HEK293 (cell line): ENCODE results near the gene TRIP11.

Experiments used
- KLF10 ChIP-seq: fragments of 450-650 bp; IDR thresholded peaks from 2 replicates; pipeline ENCODE4 v1.5.1; 2018; ENCODE audit warnings: missing biosample characterization, mild to moderate bottlenecking, missing genetic modification characterization
- KLF17 ChIP-seq: fragments of 450-650 bp; formaldehyde crosslinking; IDR thresholded peaks from 2 replicates; pipeline ENCODE4 v1.5.1; 2016; ENCODE audit warnings: missing biosample characterization, missing genetic modification characterization
- PBX3 ChIP-seq: sonication (generic); formaldehyde crosslinking; IDR thresholded peaks from 2 replicates; pipeline ENCODE4 v1.8.1; 2022; ENCODE audit warnings: mild to moderate bottlenecking, moderate library complexity, missing genetic modification reagents
- PRDM2 ChIP-seq: fragments of 450-650 bp; formaldehyde crosslinking; IDR thresholded peaks from 2 replicates; pipeline ENCODE4 v1.5.1; 2016; ENCODE audit warnings: missing biosample characterization, missing genetic modification characterization, borderline replicate concordance
- PRDM4 ChIP-seq: fragments of 450-650 bp; formaldehyde crosslinking; IDR thresholded peaks from 2 replicates; pipeline ENCODE4 v1.5.1; 2017; ENCODE audit warnings: missing biosample characterization, missing genetic modification characterization
- PRDM6 ChIP-seq: fragments of 450-650 bp; formaldehyde crosslinking; IDR thresholded peaks from 2 replicates; pipeline ENCODE4 v1.5.1; 2017; ENCODE audit warnings: missing biosample characterization, missing genetic modification characterization
- SCRT1 ChIP-seq: fragments of 450-650 bp; formaldehyde crosslinking; IDR thresholded peaks from 2 replicates; pipeline ENCODE4 v1.5.1; 2016; ENCODE audit warnings: missing biosample characterization, missing genetic modification characterization, borderline replicate concordance
- SP7 ChIP-seq: fragments of 450-650 bp; formaldehyde crosslinking; IDR thresholded peaks from 2 replicates; pipeline ENCODE4 v1.5.1; 2016; ENCODE audit warnings: missing biosample characterization, missing genetic modification characterization
- ZNF112 ChIP-seq: fragments of 450-650 bp; formaldehyde crosslinking; IDR thresholded peaks from 2 replicates; pipeline ENCODE4 v1.5.0; 2017; ENCODE audit warnings: missing biosample characterization, missing genetic modification characterization
- ZNF132 ChIP-seq: fragments of 450-650 bp; formaldehyde crosslinking; IDR thresholded peaks from 2 replicates; pipeline ENCODE4 v1.5.1; 2017; ENCODE audit warnings: missing biosample characterization, missing genetic modification characterization, borderline replicate concordance
- ZNF16 ChIP-seq: fragments of 450-650 bp; formaldehyde crosslinking; IDR thresholded peaks from 2 replicates; pipeline ENCODE4 v1.5.1; 2016; ENCODE audit warnings: low read depth, missing biosample characterization, missing genetic modification characterization
- ZNF184 ChIP-seq: fragments of 450-650 bp; IDR thresholded peaks from 2 replicates; pipeline ENCODE4 v1.5.1; 2018; ENCODE audit warnings: missing biosample characterization, mild to moderate bottlenecking, missing genetic modification characterization
- ZNF274 ChIP-seq, 2 experiments: fragments of 200-500 bp in 1 of 2; fragments of 450-650 bp in 1 of 2; sonication (Bioruptor generic) in 1 of 2; formaldehyde crosslinking in 1 of 2; IDR thresholded peaks; 2 replicates each; pipeline versions ENCODE4 v1.5.1 to v1.6.1; 2014 to 2016; ENCODE audit warnings: borderline replicate concordance in 1 of 2, inconsistent platforms in 1 of 2, low read length in 1 of 2, missing biosample characterization in 1 of 2, missing genetic modification characterization in 1 of 2
- ZNF433 ChIP-seq: fragments of 450-650 bp; formaldehyde crosslinking; IDR thresholded peaks from 2 replicates; pipeline ENCODE4 v1.5.1; 2016; ENCODE audit warnings: missing biosample characterization, missing genetic modification characterization, low read depth
- ZNF585B ChIP-seq: fragments of 450-650 bp; formaldehyde crosslinking; IDR thresholded peaks from 2 replicates; pipeline ENCODE4 v1.5.1; 2016; ENCODE audit warnings: missing biosample characterization, missing genetic modification characterization
- ZSCAN16 ChIP-seq: fragments of 450-650 bp; formaldehyde crosslinking; IDR thresholded peaks from 2 replicates; pipeline ENCODE4 v1.5.1; 2016; ENCODE audit warnings: missing biosample characterization, missing genetic modification characterization
- TF ChIP-seq, protein P1 (sequence below): fragments of 450-650 bp; formaldehyde crosslinking; IDR thresholded peaks from 2 replicates; pipeline ENCODE4 v1.5.1; 2016; ENCODE audit warnings: missing biosample characterization, missing genetic modification characterization
- TF ChIP-seq, protein P2 (sequence below): fragments of 450-650 bp; formaldehyde crosslinking; IDR thresholded peaks from 2 replicates; pipeline ENCODE4 v1.5.1; 2016; ENCODE audit warnings: missing biosample characterization, missing genetic modification characterization
- TF ChIP-seq, protein P3 (sequence below): IDR thresholded peaks from 2 replicates; pipeline ENCODE4 v1.6.1; 2011; ENCODE audit warnings: mild to moderate bottlenecking, low read depth, low read length, borderline replicate concordance

TRIP11 gene

GRCh38 chr14:92039719-92040430 is at the start of gene TRIP11 (continued):
- TF ChIP-seq SCRT1 (no peak), ZNF433 (no peak), ZSCAN16 (tag by site-specific recombination) (no peak), PRDM4 (tag by site-specific recombination) (no peak), ZNF112 (no peak), ZNF585B (tag by site-specific recombination) (no peak), KLF10 (tag by site-specific recombination) (no peak), ZNF132 (tag by site-specific recombination) (no peak), PBX3 (CRISPR knock-in tag) (peak; percentile 65; the same call in 1 of the 2 replicates), ZNF184 (tag by site-specific recombination) (no peak), SP7 (tag by site-specific recombination) (peak; percentile 79), ZNF16 (tag by site-specific recombination) (no peak), PRDM2 (tag by site-specific recombination) (no peak), ZNF274 (IDR thresholded peaks at IDR 0.05; ENCODE audit: low read length) (no peak), ZNF274 (tag by site-specific recombination; IDR thresholded peaks at IDR 0.05; ENCODE audit: borderline replicate concordance) (no peak), KLF17 (peak; percentile 58; the same call in 1 of the 2 replicates), PRDM6 (no peak)
- TF ChIP-seq, protein P1, sequence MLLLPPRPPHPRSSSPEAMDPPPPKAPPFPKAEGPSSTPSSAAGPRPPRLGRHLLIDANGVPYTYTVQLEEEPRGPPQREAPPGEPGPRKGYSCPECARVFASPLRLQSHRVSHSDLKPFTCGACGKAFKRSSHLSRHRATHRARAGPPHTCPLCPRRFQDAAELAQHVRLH, result no peak
- TF ChIP-seq, protein P2, sequence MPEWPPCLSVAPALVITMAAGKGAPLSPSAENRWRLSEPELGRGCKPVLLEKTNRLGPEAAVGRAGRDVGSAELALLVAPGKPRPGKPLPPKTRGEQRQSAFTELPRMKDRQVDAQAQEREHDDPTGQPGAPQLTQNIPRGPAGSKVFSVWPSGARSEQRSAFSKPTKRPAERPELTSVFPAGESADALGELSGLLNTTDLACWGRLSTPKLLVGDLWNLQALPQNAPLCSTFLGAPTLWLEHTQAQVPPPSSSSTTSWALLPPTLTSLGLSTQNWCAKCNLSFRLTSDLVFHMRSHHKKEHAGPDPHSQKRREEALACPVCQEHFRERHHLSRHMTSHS (tag by site-specific recombination), result no peak
- TF ChIP-seq, protein P3, sequence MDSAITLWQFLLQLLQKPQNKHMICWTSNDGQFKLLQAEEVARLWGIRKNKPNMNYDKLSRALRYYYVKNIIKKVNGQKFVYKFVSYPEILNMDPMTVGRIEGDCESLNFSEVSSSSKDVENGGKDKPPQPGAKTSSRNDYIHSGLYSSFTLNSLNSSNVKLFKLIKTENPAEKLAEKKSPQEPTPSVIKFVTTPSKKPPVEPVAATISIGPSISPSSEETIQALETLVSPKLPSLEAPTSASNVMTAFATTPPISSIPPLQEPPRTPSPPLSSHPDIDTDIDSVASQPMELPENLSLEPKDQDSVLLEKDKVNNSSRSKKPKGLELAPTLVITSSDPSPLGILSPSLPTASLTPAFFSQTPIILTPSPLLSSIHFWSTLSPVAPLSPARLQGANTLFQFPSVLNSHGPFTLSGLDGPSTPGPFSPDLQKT, result no peak
